ENCODE results near the gene C3orf49.

DNA sequence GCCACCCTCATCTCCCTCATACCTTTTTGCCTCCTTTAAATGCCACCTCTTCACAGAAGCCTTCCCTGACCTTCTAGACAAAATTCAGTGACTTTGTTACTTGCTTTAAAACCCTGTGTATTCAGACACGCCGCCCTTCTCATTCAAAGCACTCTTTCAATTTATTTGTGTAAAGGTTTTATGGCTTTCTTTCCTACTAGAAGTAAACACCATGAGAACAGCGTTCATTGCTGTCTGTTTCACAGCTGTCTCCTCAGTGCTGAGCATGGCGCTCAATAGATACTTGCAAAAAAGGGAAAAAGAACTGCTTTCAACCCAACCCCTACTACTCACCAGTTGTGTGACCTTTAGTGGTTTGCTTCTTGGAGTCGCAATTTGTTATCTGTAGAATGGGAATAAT is 61.6 kb downstream of the C3orf49 start:
- TF ChIP-seq ELF4 (IDR thresholded peaks at IDR 0.05) (no peak), SUZ12 (IDR thresholded peaks at IDR 0.05) (no peak), FOXM1 (IDR thresholded peaks at IDR 0.05; ENCODE audit: borderline replicate concordance) (no peak), BHLHE40 (IDR thresholded peaks at IDR 0.05; ENCODE audit: borderline replicate concordance) (no peak), TARDBP (IDR thresholded peaks at IDR 0.05) (no peak), FOXA1 (IDR thresholded peaks at IDR 0.05) (no peak), HDGF (IDR thresholded peaks at IDR 0.05; ENCODE audit: borderline replicate concordance) (no peak), FOXK2 (IDR thresholded peaks at IDR 0.05) (no peak), LEF1 (IDR thresholded peaks at IDR 0.05; ENCODE audit: borderline replicate concordance) (no peak), SP1 (IDR thresholded peaks at IDR 0.05) (no peak), NFRKB (IDR thresholded peaks at IDR 0.05) (no peak), ZNF384 (IDR thresholded peaks at IDR 0.05) (no peak)
